H9 (cell line): Measurements from ENCODE around the gene ADGRB3. TPM values are rescaled to one million over a fixed set of nuclear protein-coding genes. Genes with fewer than 3 reads are reported as not detected.

ENCODE experiments used
- DNase-seq: peaks from one replicate; pipeline ENCODE4 v3.0.0-alpha.2; 2017
- H2AFZ ChIP-seq: one replicate; pipeline ENCODE4 v1.6.1; 2013; ENCODE audit warnings: mild to moderate bottlenecking, low read length, control low read depth, moderate library complexity
- H2AK5ac ChIP-seq: 2 replicates; pipeline ENCODE4 v1.6.1; 2013; ENCODE audit warnings: low read length, control low read depth, mixed read lengths; ENCODE audit not compliant: insufficient read length
- H2BK120ac ChIP-seq: one replicate; pipeline ENCODE4 v1.6.1; 2013; ENCODE audit warnings: low read depth, mild to moderate bottlenecking, low read length, control low read depth, inconsistent platforms; ENCODE audit not compliant: poor library complexity, severe bottlenecking
- H2BK12ac ChIP-seq: 2 replicates; pipeline ENCODE4 v1.6.1; 2013; ENCODE audit warnings: low read length, control low read depth, mixed read lengths, low read depth; ENCODE audit not compliant: insufficient read length
- H2BK15ac ChIP-seq: 2 replicates; pipeline ENCODE4 v1.6.1; 2013; ENCODE audit warnings: low read depth, low read length, control low read depth
- H2BK20ac ChIP-seq: one replicate; pipeline ENCODE4 v1.6.1; 2013; ENCODE audit warnings: low read depth, mild to moderate bottlenecking, low read length, control low read depth, inconsistent platforms; ENCODE audit not compliant: poor library complexity, severe bottlenecking
- H2BK5ac ChIP-seq: 2 replicates; pipeline ENCODE4 v1.6.1; 2013; ENCODE audit warnings: low read length, control low read depth, mixed read lengths; ENCODE audit not compliant: insufficient read length
- H3K14ac ChIP-seq: 2 replicates; pipeline ENCODE4 v1.6.1; 2013; ENCODE audit warnings: low read length, control low read depth; ENCODE audit not compliant: insufficient read depth
- H3K18ac ChIP-seq: 2 replicates; pipeline ENCODE4 v1.6.1; 2013; ENCODE audit warnings: low read depth, mild to moderate bottlenecking, mixed read lengths, low read length, control low read depth; ENCODE audit not compliant: insufficient read length
- H3K23ac ChIP-seq: 2 replicates; pipeline ENCODE4 v1.6.1; 2013; ENCODE audit warnings: low read length, control low read depth, mixed read lengths, low read depth; ENCODE audit not compliant: insufficient read length
- H3K23me2 ChIP-seq: 2 replicates; pipeline ENCODE4 v1.6.1; 2013; ENCODE audit warnings: low read depth, mild to moderate bottlenecking, mixed read lengths, low read length, control low read depth; ENCODE audit not compliant: insufficient read length, poor library complexity, severe bottlenecking
- H3K27ac ChIP-seq: 2 replicates; pipeline ENCODE4 v1.5.1; 2013; ENCODE audit warnings: low read length, control low read depth, mixed read lengths, low read depth; ENCODE audit not compliant: insufficient read length
- H3K27me3 ChIP-seq: 2 replicates; pipeline ENCODE4 v1.6.1; 2013; ENCODE audit warnings: low read length, control low read depth, inconsistent platforms; ENCODE audit not compliant: insufficient read depth
- H3K4ac ChIP-seq: 2 replicates; pipeline ENCODE4 v1.6.1; 2013; ENCODE audit warnings: low read depth, mild to moderate bottlenecking, control low read depth, inconsistent platforms, low read length, moderate library complexity
- H3K4me1 ChIP-seq: 2 replicates; pipeline ENCODE4 v1.6.1; 2013; ENCODE audit warnings: low read length, control low read depth, inconsistent platforms; ENCODE audit not compliant: insufficient read depth
- H3K4me2 ChIP-seq: 2 replicates; pipeline ENCODE4 v1.6.1; 2013; ENCODE audit warnings: low read length, control low read depth, mixed read lengths; ENCODE audit not compliant: insufficient read length, insufficient read depth
- H3K56ac ChIP-seq: 2 replicates; pipeline ENCODE4 v1.6.1; 2013; ENCODE audit warnings: low read depth, mild to moderate bottlenecking, mixed read lengths, low read length, control low read depth; ENCODE audit not compliant: insufficient read length
- H3K79me1 ChIP-seq: 2 replicates; pipeline ENCODE4 v1.6.1; 2013; ENCODE audit warnings: low read depth, mild to moderate bottlenecking, moderate library complexity, low read length, control low read depth, inconsistent platforms; ENCODE audit not compliant: insufficient read depth, poor library complexity, severe bottlenecking
- H3K79me2 ChIP-seq: 2 replicates; pipeline ENCODE4 v1.6.1; 2013; ENCODE audit warnings: low read length, control low read depth, inconsistent platforms; ENCODE audit not compliant: insufficient read depth
- H3K9ac ChIP-seq: 2 replicates; pipeline ENCODE4 v1.6.1; 2013; ENCODE audit warnings: low read length, control low read depth, mixed read lengths; ENCODE audit not compliant: insufficient read length; ENCODE audit errors: extremely low read depth
- H3K9me3 ChIP-seq: one replicate; pipeline ENCODE4 v1.6.1; 2013; ENCODE audit warnings: low read depth, low read length, inconsistent platforms; ENCODE audit not compliant: control insufficient read depth
- H3T11ph ChIP-seq: one replicate; pipeline ENCODE4 v1.6.1; 2013; ENCODE audit warnings: mild to moderate bottlenecking, low read length, control low read depth, inconsistent platforms
- H4K20me1 ChIP-seq: one replicate; pipeline ENCODE4 v1.6.1; 2013; ENCODE audit not compliant: control insufficient read depth, insufficient read length, insufficient read depth
- H4K5ac ChIP-seq: 2 replicates; pipeline ENCODE4 v1.6.1; 2013; ENCODE audit warnings: low read depth, mild to moderate bottlenecking, mixed read lengths, low read length, control low read depth; ENCODE audit not compliant: insufficient read length
- H4K8ac ChIP-seq: replicated peaks from 2 replicates; pipeline ENCODE4 v1.6.1; 2013; ENCODE audit warnings: low read length, control low read depth, mixed read lengths, low read depth; ENCODE audit not compliant: insufficient read length
- H4K91ac ChIP-seq: 2 replicates; pipeline ENCODE4 v1.6.1; 2013; ENCODE audit warnings: low read depth, mild to moderate bottlenecking, moderate library complexity, mixed read lengths, low read length, control low read depth; ENCODE audit not compliant: insufficient read length
- H3K27ac Mint-ChIP-seq, 3 experiments: 2 replicates in 2 of 3; 3 replicates in 1 of 3; pipeline ENCODE4 v1.8.0; 2020 to 2021; ENCODE audit warnings: mixed read lengths in 3 of 3, mild to moderate bottlenecking in 1 of 3, moderate library complexity in 1 of 3
- H3K27me3 Mint-ChIP-seq: 2 replicates; pipeline ENCODE4 v1.8.0; 2021; ENCODE audit warnings: low read depth, mild to moderate bottlenecking, moderate library complexity, mixed read lengths
- H3K36me3 Mint-ChIP-seq, 3 experiments: 2 replicates in 2 of 3; 3 replicates in 1 of 3; pipeline ENCODE4 v1.8.0; 2020 to 2021; ENCODE audit warnings: low read depth in 3 of 3, mixed read lengths in 3 of 3; ENCODE audit not compliant: insufficient read depth in 1 of 3
- H3K4me1 Mint-ChIP-seq, 2 experiments: 2 replicates each; pipeline ENCODE4 v1.8.0; 2020; ENCODE audit warnings: mixed read lengths in 2 of 2
- H3K4me3 Mint-ChIP-seq, 2 experiments: 2 replicates in 1 of 2; 3 replicates in 1 of 2; pipeline ENCODE4 v1.8.0; 2020 to 2021; ENCODE audit warnings: mild to moderate bottlenecking in 2 of 2, mixed read lengths in 2 of 2, moderate library complexity in 1 of 2
- H3K9me3 Mint-ChIP-seq, 2 experiments: 2 replicates in 1 of 2; 3 replicates in 1 of 2; pipeline ENCODE4 v1.8.0; 2020; ENCODE audit warnings: mild to moderate bottlenecking in 2 of 2, mixed read lengths in 2 of 2, moderate library complexity in 1 of 2
- CTCF ChIP-seq: fragments of 200-600 bp; sonication (generic); conservative IDR thresholded peaks from 3 replicates; pipeline ENCODE4 v1.8.0; 2021; ENCODE audit warnings: antibody characterized with exemption, mild to moderate bottlenecking
- WGBS: extraction: QIAGEN DNeasy Blood & Tissue Kit; methylation state at CpG from one replicate; pipeline ENCODE4 v1.1.7; 2013; ENCODE audit warnings: missing lambda C conversion rate, low lambda C conversion rate, mixed read lengths; ENCODE audit not compliant: insufficient read length; ENCODE audit errors: extremely low coverage; 5-methylcytosine and 5-hydroxymethylcytosine counted together
- total RNA-seq: library from RNA; stranded (reverse); gene quantifications from 2 replicates; pipeline ENCODE4 v1.2.1, GENCODE V29; 2021

ADGRB3 gene
- total RNA-seq, 1 experiment from 2014 or later, result 0.37 TPM

GRCh38 chr6:68635412-68635705 is 277 bp downstream of the ADGRB3 start:
- H3K27ac Mint-ChIP-seq, result peak overlapping the region in 2 of 3 experiments; percentile 45 to 60; a peak in 2 of 7 replicates
- Histone ChIP-seq H3K23me2 (peaks cover 23% of the 10 kb centered on the region), H4K5ac (no peak overlapping the region), H3K9me3 (no peaks in the 10 kb centered on the region), H2AK5ac (no peak overlapping the region), H3K27me3 (peaks cover 3% of the 10 kb centered on the region; the same call in 1 of the 2 replicates), H3K23ac (no peak overlapping the region), H4K20me1 (no peaks in the 10 kb centered on the region), H2BK5ac (no peak overlapping the region), H2AFZ (no peak overlapping the region), H2BK12ac (no peak overlapping the region), H3K79me1 (no peaks in the 10 kb centered on the region), H3K4me2 (peak overlapping the region; percentile 93), H3K27ac (no peak overlapping the region), H3K56ac (no peak overlapping the region), H3K79me2 (no peaks in the 10 kb centered on the region), H3K18ac (no peak overlapping the region), H2BK20ac (no peak overlapping the region), H3K9ac (peak overlapping the region; percentile 78), H2BK120ac (no peak overlapping the region), H3T11ph (no peak overlapping the region), H2BK15ac (no peak overlapping the region), H3K4ac (no peak overlapping the region), H4K8ac (no peak overlapping the region), H3K4me1 (peaks cover 5% of the 10 kb centered on the region; the same call in 1 of the 2 replicates), H4K91ac (no peak overlapping the region), H3K14ac (no peak overlapping the region)
- DNase-seq, result no peak
- H3K9me3 Mint-ChIP-seq, result no peaks in the 10 kb centered on the region; a peak in 3 of 5 replicates
- peaks cover 28 to 31% of the 10 kb centered on the region in 2 experiments for H3K4me1 Mint-ChIP-seq
- no peaks in the 10 kb centered on the region for H3K36me3 Mint-ChIP-seq
- TF ChIP-seq CTCF, result no peak
- H3K4me3 Mint-ChIP-seq, result peak overlapping the region; percentile 89 to 96
- H3K27me3 Mint-ChIP-seq, result peaks cover 79% of the 10 kb centered on the region
- no CpG with 5 or more reads among the region's 15 CpGs for WGBS
